Colonic mucosa (tissue), 4 donors: ENCODE measurements around the gene BBS7. TPM values are rescaled to one million over a fixed set of nuclear protein-coding genes. Genes with fewer than 3 reads are reported as not detected.

Experiments
- DNase-seq: peaks from one replicate; pipeline ENCODE4 v3.0.0-alpha.2; 2020
- H3K27ac ChIP-seq: fragments of 200-600 bp; one replicate; pipeline ENCODE4 v1.8.0; 2021
- H3K27me3 ChIP-seq: fragments of 200-600 bp; one replicate; pipeline ENCODE4 v1.8.0; 2021
- H3K36me3 ChIP-seq: fragments of 200-600 bp; one replicate; pipeline ENCODE4 v1.8.0; 2021
- H3K4me1 ChIP-seq: fragments of 200-600 bp; one replicate; pipeline ENCODE4 v1.8.0; 2021; ENCODE audit warnings: mild to moderate bottlenecking
- H3K4me3 ChIP-seq: fragments of 200-600 bp; one replicate; pipeline ENCODE4 v1.8.0; 2021
- H3K9ac ChIP-seq, 2 donors: one replicate each; pipeline ENCODE4 v1.7.0; 2013; ENCODE audit warnings: control low read depth in 2 of 2, low read depth in 2 of 2, low read length in 2 of 2
- H3K9me3 ChIP-seq: fragments of 200-600 bp; one replicate; pipeline ENCODE4 v1.8.0; 2021
- intact Hi-C: fragments of 100-400 bp; cut with DNase I; formaldehyde crosslinking; loops from one replicate; pipeline ENCODE4 v1.14.1; 2022
- total RNA-seq, 2 donors: library from RNA; stranded (reverse); fragmentation: NEBNext Ultra II Directional in 1 of 2; extraction: Animal tissue kit (Norgen Biotek cat#: 25700) in 1 of 2; gene quantifications; one replicate each; pipeline ENCODE4 v1.2.1, GENCODE V29; 2021
- TF ChIP-seq, protein P1 (sequence below): fragments of 200-600 bp; IDR thresholded peaks from one replicate; pipeline ENCODE4 v1.8.0; 2022; ENCODE audit warnings: antibody characterized with exemption, mild to moderate bottlenecking
- donor health status: healthy.
- donor health status: DM: no; HTN: no; CAD: no.
- donor health status: DM: no; HTN: no; CAD: no.

BBS7 gene
- total RNA-seq, 2 donors from 2014 or later, result 13.6 to 15.6 TPM

DNA sequence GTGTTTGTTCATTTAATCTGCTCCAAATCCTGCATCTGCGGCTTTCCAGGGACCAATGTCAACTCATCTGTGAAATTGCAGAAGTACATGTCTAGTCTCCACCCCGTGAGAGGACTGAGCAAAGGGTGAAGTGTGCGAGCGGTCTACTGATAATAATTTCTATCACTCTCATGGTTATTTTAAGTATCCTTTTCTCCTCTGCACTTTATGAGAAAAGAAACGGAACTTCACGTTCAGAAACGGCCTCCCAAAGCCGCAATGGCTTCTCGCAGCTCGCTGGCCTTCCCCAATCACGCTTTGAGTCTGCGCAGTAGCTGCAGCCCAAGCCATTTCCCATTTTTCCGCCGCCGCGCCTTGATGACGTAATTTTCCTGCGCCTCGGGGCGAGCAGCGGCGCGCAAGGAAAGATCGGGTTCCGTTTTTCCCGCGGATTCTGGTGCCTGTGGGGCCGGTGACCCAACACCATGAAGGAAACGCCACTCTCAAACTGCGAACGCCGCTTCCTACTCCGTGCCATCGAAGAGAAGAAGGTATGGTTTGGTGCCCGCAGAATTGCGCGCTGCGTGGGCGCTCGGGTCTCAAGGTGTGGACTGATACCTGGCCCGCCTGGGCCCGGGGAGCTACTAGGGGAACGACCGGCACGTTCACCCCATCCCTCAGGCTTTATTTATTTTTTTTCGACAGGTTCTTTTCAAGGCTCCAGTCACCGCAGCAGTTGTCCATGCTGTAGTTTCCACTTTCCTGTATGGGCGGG is 69.1 kb downstream of the BBS7 start, which contains the start of gene EXOSC9:
Gene EXOSC9 (plus strand): TSS at position 363 of the 754 bp plus-strand sequence. CDS start 102 bp downstream, at position 465.
- peak within 1 kb of the TSS; percentile 82 for H3K4me3 ChIP-seq
- intact Hi-C loops, result no loop called here
- peak within 1 kb of the TSS; percentile 79 to 85 for H3K9ac ChIP-seq
- no peaks in the 10 kb centered on the region for H3K36me3 ChIP-seq
- no peaks in the 10 kb centered on the region for H3K9me3 ChIP-seq
- peak within 1 kb of the TSS; percentile 89 for H3K27ac ChIP-seq
- DNase-seq, result peak; percentile 97
- H3K27me3 ChIP-seq, result no peaks in the 10 kb centered on the region
- TF ChIP-seq, protein P1, sequence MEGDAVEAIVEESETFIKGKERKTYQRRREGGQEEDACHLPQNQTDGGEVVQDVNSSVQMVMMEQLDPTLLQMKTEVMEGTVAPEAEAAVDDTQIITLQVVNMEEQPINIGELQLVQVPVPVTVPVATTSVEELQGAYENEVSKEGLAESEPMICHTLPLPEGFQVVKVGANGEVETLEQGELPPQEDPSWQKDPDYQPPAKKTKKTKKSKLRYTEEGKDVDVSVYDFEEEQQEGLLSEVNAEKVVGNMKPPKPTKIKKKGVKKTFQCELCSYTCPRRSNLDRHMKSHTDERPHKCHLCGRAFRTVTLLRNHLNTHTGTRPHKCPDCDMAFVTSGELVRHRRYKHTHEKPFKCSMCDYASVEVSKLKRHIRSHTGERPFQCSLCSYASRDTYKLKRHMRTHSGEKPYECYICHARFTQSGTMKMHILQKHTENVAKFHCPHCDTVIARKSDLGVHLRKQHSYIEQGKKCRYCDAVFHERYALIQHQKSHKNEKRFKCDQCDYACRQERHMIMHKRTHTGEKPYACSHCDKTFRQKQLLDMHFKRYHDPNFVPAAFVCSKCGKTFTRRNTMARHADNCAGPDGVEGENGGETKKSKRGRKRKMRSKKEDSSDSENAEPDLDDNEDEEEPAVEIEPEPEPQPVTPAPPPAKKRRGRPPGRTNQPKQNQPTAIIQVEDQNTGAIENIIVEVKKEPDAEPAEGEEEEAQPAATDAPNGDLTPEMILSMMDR, result no peak
- H3K4me1 ChIP-seq, result no peaks in the 10 kb centered on the region

DNA sequence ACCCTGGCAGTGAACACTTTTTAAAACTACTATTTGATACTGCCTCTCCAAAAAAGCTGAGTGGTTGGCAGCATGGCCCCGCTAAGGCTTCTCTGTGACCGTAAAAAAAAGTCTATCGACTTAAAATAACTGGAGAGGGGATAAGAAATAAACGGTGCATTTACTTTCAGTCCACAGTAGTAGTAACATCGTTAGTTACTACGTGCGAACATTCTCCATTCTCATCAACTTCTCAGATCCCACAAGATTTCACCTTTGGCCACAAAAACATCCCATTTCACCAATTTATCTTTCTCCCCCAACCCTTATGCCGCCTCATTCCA is 69.7 kb downstream of the BBS7 start:
- TF ChIP-seq, protein P1, result no peak
- H3K4me3 ChIP-seq, result peak overlapping the region; percentile 82
- H3K9me3 ChIP-seq, result no peaks in the 10 kb centered on the region
- peak overlapping the region; percentile 89 for H3K27ac ChIP-seq
- no peaks in the 10 kb centered on the region for H3K36me3 ChIP-seq
- H3K4me1 ChIP-seq, result no peaks in the 10 kb centered on the region
- intact Hi-C loops, result no loop called here
- peak overlapping the region; percentile 71 to 85 for H3K9ac ChIP-seq
- no peaks in the 10 kb centered on the region for H3K27me3 ChIP-seq
- DNase-seq, result no peak

DNA sequence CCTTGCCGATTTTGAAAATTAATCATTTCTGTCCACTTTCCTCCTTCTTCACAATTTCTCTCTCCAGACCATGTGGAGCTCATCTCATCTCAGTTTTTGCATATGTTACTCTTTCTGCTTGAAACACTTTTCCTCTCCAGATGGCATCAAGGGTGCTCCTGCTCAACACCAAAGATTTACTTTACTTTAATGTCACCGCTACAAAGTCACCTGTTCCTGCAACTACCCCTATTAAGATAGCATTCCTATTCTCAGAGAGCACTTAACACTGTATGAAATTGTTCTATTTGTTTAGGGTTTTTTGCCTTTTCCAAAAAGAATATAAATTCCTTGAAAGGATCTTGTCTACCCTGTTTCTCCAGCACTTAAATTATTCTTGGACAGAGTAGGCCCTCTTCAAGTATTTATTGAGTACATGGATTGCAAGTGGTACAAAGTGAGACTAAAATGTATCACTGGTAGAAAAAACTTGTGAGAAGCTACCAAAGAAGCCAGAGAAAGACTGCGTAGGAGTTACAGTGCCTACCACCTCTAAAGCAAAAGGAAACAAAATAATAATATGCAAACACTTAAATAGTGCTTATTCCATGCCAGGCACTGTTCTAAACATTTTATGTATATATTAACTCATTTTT is 70.3 kb downstream of the BBS7 start:
- H3K9ac ChIP-seq, result no peak overlapping the region
- H3K27me3 ChIP-seq, result no peaks in the 10 kb centered on the region
- intact Hi-C loops, result loop anchor here (10.0 kb wide), 1 partner anchor 95 kb away; no protein-coding TSS in a partner anchor
- no peaks in the 10 kb centered on the region for H3K36me3 ChIP-seq
- no peak for DNase-seq
- TF ChIP-seq, protein P1, result no peak
- H3K4me1 ChIP-seq, result no peaks in the 10 kb centered on the region
- H3K4me3 ChIP-seq, result no peak overlapping the region
- H3K9me3 ChIP-seq, result no peaks in the 10 kb centered on the region
- peak overlapping the region; percentile 89 for H3K27ac ChIP-seq

DNA sequence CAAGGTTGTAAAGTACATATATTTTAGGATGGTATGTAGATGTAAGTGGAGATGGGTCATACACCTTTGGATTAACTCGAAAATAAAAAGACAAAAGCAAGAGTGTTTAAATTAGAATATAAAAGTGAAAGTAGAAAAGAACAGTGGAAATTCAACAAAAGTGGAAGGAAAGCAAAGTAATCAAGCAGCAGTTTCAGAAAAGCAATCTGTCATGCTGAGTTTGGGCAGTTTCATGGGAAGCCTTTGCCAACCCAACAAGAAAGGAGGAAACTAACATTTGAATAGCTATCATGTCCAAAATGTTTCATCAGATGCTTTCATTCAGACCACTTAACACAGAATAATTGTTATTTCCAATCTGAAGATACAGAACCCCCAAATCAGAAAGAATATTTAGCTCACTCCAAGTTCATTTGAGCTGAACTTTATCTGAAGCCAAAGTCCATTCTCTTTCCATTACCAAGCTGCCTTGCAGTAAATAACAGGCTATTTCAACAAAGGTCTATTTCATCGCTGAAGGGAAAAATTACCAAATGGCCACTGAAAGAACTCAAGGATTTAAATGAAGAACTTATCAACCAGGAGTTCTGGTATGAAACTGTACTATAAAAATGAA is 71.0 kb downstream of the BBS7 start:
- no peaks in the 10 kb centered on the region for H3K9me3 ChIP-seq
- H3K27me3 ChIP-seq, result no peaks in the 10 kb centered on the region
- TF ChIP-seq, protein P1, result no peak
- H3K4me3 ChIP-seq, result no peak overlapping the region
- intact Hi-C loops, result loop anchor here (10.0 kb wide), 1 partner anchor 95 kb away; no protein-coding TSS in a partner anchor
- no peak for DNase-seq
- H3K36me3 ChIP-seq, result no peaks in the 10 kb centered on the region
- no peak overlapping the region for H3K27ac ChIP-seq
- H3K9ac ChIP-seq, result no peak overlapping the region
- no peaks in the 10 kb centered on the region for H3K4me1 ChIP-seq

DNA sequence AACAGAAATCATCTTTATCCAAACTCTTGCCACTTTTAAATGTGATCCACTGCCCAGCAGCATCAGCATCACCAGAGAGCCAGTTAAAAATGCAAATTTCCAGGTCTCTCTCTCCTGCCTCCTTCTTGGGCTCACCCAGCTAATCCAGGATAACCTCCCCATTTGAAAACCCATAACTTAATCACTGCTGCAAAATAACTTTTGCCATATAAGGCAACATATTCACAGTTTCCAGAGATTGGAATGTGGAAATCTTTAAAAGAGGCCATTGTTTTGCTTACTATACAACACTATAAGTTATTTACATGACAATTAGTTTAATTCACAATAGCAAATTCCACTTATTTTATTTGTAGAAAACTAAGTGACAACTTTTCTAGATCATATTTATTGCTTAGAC is 74.0 kb downstream of the BBS7 start:
- Histone ChIP-seq H3K9me3 (no peaks in the 10 kb centered on the region), H3K36me3 (no peaks in the 10 kb centered on the region), H3K9ac (no peak overlapping the region), H3K4me1 (no peaks in the 10 kb centered on the region), H3K27ac (no peak overlapping the region), H3K4me3 (no peak overlapping the region), H3K27me3 (no peaks in the 10 kb centered on the region)
- TF ChIP-seq, protein P1, result no peak
- DNase-seq, result no peak
- intact Hi-C loops, result loop anchor here (10.0 kb wide), 1 partner anchor 91 kb away; no protein-coding TSS in a partner anchor
